GM11168 (cell line): ENCODE results near the gene GPER1.
"Not testable (repeated sequence)": the region's sequence is repeated elsewhere in the genome, so short reads cannot be mapped to it uniquely, and the experiment has no call there.

Experiments used
- in situ Hi-C: fragments of 300-500 bp; cut with MboI; formaldehyde crosslinking; loops from one replicate; pipeline ENCODE4 v1.12.0; 2022; ENCODE audit warnings: low sequenced_read_pairs; ENCODE audit not compliant: unreplicated experiment

The GPER1 gene

DNA sequence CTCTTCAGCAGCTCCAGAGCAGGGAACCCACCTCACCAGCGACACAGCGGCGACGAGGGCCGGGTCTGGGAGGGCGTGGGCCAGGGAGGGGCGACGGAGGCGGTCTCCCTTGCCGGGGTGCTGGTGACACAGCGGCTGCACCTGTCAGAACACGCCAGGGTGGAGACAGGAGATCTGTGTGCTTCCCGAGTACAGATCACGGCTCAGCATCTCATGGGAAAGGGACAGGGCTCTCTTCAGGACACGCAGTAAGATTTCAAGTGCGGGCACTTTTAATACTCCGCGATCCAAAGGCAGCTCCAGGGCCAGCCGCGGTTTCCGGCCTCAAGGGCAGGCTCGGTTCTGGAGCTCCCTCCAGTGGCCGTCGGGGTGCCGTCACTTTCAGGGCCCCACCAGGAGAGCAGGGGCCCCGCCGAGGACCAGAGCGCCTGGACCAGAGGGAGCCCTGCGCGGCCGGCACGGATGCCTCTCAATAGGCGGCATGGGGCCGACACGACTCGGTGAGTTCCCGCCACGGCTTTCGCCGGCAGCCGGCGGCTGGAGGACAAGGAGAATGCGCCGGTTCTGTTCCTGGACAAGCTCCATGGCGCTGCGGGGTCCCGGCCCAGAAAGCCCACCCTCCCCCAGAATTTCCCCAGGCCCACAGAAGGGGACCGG is 22.2 kb upstream of the GPER1 start:
- in situ Hi-C loops: loop anchor here (10.0 kb wide), 1 partner anchor 71 kb away; no protein-coding TSS in a partner anchor

DNA sequence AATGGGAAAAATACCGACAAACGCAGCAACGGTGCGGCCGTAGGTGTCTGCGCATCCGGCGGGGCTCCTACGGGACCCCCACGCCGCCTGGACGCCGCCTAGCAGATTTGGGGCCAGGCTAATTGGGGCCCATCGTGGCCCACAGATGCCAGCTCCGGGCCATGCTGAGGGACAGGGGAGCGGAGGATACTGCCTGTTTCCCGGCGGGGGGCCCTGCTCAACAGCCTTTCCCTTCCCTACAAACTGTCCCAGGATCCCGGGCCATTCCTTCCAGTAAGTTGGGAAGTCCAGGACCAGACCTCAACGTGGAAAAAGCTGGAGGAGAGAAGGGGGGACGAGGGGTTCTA is 21.7 kb upstream of the GPER1 start:
- in situ Hi-C loops: loop anchor here (10.0 kb wide), 1 partner anchor 71 kb away; no protein-coding TSS in a partner anchor

DNA sequence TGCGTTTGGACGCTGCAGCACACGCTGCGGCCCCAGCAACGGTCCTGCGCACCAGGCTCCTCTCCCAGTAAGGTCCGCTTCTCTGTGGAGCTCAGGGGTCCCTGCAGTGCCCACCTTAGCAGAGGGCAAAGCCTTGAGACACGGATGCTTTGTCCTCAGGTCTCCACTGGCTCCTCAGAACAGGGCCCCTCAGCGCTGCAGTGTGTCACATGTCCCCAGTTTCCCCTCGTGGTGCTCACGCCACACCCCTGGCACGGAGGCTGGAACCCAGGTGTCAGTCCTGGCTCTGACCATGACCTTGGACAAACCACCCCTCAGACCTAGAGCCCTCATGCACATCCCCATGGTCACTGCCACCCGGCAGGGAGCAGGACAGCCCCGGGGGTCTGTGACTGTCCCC is 19.9 kb upstream of the GPER1 start:
- in situ Hi-C loops: loop anchor here (10.0 kb wide), 1 partner anchor 73 kb away; no protein-coding TSS in a partner anchor

DNA sequence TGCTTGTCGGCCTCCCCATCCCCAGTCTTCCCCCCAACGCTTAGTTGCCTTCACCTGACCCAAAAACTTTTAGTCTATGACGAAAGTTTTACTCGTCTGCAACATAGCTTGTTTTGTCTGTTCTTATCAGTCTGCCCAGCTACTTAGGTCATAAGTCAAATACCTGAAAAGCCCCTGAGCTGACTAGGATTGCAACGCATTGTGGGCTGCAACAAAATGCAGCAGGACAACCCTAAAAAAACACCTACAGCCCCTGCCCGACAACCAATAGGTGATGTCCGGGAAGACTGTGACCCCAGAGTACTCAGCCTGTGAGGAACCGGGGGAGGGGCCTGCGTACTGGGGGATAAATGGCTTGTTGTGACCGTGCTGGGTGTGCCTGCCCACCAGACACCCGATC is 19.3 kb upstream of the GPER1 start:
- in situ Hi-C loops: loop anchor here (10.0 kb wide), 1 partner anchor 74 kb away; no protein-coding TSS in a partner anchor

DNA sequence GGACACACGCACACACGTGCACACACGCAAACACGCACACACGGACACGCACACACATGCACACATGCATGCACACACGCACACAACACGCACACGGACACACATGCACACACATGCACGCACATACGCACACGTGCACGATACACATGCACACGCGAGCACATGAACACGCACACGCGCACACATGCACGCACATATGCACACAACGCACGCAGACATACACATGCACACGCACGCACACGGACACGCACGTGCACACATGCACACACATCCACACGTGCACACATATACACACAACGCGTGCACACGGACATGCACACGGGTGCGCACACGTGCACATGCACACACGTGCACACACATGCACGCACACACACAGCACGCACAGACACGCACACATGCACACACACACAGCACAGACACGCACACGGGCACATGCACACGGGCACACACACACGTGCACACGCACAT is 17.3 kb upstream of the GPER1 start:
- in situ Hi-C loops: no loop called here

DNA sequence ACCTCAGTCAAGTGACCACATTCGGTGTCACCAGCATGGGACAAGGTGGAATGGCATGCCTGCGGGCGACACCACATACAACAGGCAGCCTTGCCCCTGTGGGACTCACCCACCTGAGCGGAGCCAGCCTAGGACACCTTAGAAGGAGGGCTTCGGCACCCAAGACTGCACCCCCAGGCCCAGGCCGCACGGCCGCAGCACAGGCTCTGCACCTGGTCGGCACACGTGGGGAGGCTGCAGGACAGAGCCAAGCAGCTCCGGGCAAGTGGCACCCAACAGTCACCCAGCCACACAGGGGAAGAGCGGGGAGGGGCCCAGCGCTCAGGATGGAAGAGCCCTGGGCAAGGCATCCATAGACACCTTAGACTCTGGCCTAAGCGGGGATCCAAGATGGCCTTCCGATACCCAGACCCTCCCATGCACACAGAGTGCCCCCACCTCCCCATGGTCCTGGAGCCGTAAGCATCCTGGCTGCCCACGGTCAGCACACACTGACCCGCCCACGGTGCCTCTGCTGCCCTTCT is 16.1 kb upstream of the GPER1 start:
- in situ Hi-C loops: no loop called here

DNA sequence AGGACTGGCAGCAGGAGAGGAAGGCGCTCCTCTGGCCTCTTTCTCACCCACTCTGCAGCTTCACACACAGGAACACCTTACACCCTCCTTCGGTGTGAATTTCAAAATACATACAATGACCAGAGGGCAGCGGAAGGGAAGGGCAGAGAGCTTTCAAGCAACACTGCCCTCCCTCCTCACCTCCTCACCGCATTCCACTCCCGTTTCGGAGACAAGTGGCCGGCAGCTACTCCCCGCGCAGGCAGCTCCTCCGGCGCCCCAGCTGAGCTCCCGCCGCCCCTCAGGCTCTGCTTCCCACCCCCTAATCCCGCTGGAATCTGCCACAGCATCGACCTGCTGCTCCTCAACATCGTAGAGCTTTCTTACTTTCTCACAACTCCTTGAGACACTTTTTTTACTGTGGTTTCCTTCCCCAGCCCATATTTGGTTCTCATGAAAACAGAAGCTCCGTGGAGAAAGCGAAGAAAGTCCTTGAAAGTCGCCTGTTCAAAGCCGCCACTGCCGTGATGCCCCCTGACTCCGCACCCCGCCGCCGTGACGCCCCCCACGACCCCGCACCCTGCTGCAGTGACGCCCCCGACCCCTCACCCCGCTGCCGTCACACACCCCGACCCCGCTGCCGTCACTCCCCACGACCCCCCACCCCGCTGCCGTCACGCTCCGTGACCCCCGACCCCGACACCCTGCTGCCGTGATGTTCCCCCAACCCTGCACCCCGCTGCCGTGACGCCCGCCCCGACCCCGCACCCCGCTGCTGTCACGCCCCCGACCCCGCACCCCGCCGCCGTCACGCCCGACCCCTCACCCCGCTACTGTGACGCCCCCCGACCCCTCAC is 14.6 kb upstream of the GPER1 start:
- in situ Hi-C loops: no loop called here

DNA sequence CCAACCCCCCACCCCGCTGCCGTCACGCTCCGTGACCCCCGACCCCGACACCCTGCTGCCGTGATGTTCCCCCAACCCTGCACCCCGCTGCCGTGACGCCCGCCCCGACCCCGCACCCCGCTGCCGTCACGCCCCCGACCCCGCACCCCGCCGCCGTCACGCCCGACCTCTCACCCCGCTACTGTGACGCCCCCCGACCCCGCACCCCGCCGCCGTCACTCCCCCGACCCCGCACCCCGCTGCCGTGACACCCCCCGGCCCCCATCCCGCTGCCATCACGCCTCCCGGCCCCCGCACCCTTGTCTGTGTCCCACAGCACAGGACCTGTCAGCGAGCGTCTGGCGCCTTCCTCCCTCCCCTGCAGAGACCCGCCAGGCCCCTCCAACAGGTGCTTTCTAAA is 13.9 kb upstream of the GPER1 start:
- in situ Hi-C loops: not testable (repeated sequence)

DNA sequence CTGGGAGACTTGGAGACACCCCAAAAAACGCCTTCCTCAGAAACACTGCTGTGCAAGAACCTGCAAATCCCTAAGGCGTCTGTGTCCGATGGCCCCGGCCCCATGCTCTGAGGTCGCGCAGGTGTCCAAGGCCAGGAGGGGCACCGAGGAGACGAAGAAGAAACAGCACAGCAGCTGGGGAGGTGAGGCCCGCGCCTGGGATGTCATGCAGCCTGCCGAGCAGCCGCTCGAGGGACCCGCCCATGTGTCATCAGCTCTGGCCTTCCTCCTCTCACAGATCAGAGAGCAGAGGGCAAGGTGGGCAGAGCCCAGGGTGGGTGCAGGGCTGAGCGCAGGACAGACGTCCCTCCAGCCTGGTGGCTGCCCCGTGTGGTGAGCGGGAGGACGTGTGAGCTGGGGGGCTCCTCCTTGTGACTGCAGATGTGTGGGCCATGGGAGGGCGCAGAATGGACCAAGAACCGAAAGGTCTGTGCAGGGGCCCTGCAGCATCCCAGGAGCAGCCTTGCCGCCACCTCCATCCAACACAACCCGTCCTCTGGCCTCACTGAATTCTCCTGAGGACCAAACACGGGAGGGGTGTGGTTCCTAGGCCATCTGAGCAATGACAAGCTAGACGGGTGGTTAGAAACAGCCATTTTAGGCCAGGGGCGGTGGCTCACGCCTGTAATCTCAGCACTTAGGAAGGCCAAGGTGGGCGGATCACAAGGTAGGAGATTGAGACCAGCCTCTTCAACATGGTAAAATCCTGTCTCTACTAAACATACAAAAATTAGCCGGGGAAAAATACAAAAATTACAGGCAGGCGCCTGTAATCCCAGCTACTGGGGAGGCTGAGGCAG is 13.1 kb upstream of the GPER1 start:
- in situ Hi-C loops: no loop called here

DNA sequence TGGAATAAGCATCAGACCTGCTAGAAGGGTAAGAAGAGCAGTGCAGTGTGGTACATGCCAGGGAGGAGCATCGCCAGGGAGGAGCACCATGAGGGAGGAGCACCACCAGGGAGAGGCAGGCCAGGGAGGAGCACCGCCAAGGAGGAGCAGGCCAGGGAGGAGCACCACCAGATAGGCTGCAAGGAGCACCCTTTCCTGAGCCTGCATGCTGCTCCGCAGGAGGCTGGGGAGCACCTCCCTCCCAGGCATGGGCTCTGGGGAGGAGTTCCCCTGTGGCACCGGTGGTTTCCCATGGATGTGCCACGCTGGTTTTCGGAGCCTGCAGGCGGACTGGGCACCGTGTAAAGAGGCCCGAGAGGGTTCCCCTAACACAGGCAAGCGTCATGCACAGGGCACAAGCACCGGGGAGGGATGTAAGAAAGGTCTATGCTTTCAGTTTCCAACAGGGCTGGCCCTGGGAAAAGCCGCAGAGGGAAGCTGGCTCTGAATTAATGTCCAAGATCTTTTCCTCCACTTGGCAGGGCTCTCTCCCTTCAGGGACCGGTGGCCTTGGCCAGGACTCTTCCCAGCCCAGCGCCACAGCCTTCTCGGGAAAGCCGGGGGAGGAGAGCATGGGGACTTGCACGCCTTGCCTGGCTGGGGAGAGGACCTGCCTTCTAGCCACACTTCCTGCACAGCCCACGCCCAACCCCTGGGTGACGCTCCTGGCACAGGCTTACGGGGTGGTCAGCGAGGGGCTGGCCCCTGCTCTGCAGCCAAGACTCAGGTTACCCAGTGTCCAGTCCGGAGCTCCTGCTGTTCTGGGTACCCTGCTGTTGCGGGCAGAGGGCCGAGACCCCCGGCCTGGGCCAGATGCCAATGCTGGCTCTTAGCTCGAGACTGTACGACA is 11.5 kb upstream of the GPER1 start:
- in situ Hi-C loops: no loop called here

DNA sequence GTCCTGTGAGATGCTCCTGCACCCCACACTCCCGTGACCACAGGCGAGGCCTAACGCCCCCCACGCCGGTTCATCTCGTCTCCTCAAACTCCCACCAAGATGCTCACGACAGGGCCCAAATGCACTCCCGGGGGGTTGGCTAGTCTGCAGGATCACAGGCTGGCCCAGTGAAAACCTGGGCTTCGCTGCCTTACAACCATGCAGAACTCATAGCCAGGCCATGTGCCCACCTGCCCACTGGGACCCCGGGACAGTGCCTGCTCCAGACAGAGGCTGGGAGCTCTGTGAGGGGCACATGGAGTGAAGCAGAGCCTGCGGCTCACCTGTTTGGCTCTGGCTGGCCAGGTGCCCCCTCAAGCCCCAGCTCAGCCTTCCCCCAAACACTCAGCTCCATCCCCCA is 9.4 kb upstream of the GPER1 start:
- in situ Hi-C loops: no loop called here

DNA sequence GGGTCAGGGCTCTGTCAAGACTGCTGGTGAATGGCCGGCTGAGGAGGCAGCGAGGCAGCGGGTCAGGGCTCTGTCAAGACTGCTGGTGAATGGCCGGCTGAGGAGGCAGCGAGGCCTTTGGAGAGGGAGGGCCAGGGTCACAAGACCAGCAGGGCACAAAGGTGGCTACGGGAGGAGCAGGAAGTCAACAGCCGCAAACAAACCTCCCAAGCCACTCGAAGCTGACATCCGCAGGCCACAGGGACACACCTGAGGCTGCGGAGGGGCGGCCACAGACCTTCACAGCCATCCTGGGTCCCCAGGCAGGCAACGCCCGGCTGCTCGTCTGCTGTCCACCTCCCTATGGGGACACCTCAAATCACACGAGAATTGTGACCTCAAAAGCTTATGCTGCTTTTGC is 8.9 kb upstream of the GPER1 start:
- in situ Hi-C loops: no loop called here

DNA sequence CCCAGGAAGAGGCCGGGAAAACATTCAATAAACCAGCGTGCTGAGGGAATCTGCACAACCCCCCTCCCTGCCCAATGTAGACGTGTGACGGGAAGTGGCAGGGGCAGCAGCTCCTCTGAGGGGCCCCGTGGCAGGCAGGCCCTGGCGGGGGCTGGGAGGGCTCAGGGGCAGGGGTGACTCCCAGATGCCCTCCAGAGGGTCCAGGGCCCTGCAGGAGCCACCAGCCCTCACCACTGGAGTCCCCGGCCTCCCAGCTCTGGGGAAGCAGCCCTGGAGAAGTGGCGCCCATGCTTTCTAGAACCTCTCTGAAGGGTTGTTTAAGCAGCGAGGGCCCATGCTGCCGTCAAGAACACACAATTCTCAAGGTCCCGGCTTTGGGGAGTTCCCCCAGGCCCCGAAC is 8.4 kb upstream of the GPER1 start:
- in situ Hi-C loops: no loop called here

DNA sequence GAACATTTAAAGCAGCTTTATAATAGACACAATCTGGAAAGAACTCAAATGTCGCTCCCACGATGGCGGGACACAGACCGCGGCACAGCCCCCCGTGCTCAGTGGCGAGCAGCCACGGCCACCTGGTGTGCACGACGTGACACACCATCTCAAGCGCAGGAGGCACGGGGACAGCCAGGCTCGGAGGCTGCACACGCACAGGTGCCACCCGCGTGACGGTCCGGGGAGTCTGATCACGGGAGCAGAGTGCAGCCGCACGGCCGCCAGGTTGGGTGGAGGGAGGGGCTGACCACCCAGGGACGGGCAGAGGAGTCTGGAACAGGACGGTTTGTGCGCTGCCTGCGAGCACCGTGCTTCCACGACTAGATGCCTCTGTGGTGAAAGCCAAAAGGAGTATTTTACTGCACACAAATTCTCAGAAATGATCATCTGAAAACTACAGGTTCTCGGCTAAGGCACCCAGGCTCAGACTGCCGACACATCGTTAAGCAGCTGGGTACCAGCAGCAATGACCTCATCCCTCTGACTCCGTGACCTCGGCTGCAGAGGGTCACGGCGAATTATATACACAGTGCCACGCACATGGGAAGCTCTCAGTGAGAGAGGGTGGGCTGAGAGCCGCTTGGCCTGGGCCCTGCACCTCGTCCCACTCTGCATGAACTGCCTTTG is 7.5 kb upstream of the GPER1 start:
- in situ Hi-C loops: loop anchor here (5.0 kb wide), 1 partner anchor 83 kb away; no protein-coding TSS in a partner anchor

DNA sequence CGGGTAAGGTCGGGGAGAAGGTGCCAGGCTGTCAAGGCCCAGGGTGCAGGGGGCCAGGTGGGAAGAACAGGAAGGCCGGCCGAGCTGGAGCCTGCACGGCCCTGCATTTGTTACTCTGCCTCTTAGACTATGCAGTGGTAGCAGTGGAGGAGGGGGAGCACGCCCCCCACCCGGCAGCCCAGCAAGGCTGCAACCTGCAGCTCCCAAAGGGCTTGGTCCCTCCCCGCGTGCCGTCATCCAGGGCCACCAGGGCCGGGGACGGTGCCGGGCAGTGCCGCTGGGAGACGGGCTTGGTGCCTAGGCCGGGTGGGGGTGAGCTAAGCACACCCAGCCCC is 7.0 kb upstream of the GPER1 start:
- in situ Hi-C loops: loop anchor here (5.0 kb wide), 1 partner anchor 84 kb away; no protein-coding TSS in a partner anchor

DNA sequence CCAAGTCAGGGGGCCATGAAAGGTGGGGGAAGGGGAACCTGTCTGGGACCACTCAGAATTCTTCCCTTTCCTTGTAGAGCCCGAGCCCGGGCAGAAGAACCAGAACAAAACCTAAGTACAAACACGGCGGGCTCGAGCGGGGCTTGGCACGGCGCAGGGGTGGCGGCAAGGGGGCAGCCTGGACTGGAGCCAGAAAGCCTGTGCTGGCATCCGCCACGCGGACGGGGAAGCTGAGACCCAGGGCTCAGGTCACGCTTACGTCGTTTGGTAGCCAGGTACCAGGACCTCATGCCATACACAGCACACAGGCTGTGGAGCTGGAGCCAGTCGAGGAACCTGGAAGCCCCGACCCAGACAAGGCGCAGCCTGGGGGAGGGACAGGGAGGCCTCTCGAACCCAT is 6.6 kb upstream of the GPER1 start:
- in situ Hi-C loops: loop anchor here (5.0 kb wide), 1 partner anchor 84 kb away; no protein-coding TSS in a partner anchor

DNA sequence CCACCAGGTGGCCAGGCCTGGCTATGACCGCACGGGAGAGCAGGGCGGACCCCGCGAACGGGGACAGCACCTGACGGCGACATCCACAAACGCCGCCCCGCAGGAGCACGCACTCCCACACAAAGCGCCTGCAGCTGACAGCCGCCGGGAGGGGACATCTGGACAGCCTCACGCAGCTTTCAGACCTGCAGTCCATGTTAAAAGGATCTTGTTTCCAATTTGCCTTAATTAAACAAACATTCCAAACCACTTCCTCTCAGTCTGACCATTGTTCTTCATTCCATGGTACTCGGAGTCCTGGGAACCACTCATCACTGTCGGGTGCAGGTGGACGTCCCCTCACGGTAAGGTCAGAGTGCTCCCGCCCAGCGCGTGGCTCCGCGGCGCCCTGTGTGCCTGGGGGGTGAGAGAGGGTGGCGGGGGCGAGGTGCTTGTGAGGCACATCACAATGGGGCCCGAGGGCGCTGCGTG is 5.9 kb upstream of the GPER1 start:
- in situ Hi-C loops: loop anchor here (5.0 kb wide), 1 partner anchor 85 kb away; no protein-coding TSS in a partner anchor
